LNCaP clone FGC (cell line): Measurements from ENCODE around the gene MOG.
A peak's percentile ranks its signal among the peaks of the same experiment; 100 is the strongest.

Source experiments
- DNase-seq: peaks from one replicate; pipeline ENCODE4 v3.0.0-alpha.2; 2011; ENCODE audit warnings: low read depth
- H3K4me3 ChIP-seq: 2 replicates; pipeline ENCODE4 v1.5.1; 2011; ENCODE audit warnings: mild to moderate bottlenecking, low read depth, low read length, control low read depth
- CTCF ChIP-seq: IDR thresholded peaks from 2 replicates; pipeline ENCODE4 v1.5.1; 2012; ENCODE audit warnings: mild to moderate bottlenecking; ENCODE audit not compliant: control insufficient read depth, insufficient read depth; ENCODE audit errors: extremely low read depth

Gene MOG

GRCh38 chr6:29708432-29709179 lies 51.7 kb downstream of the MOG start:
- no peak for TF ChIP-seq CTCF
- H3K4me3 ChIP-seq = no peak overlapping the region
- no peak for DNase-seq

DNA sequence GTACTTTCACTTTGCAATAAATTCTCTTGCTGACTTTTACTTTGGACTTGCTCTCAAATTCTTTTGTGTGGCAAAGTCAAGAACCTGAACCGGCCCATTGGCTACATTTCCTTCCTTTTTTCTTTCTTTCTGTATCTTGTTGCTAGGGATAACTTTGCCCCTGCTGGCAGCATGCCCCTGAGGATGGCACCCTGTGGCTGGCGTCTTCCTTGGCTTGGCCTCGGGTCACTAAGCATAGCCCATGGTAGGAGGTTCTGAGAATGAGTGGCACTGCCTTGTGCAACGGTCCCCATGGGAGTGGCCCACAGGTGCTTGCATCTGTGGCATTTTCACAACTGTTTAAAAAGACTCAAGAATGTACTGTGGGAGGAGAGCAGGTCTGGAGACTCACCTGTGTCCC lies 52.3 kb downstream of the MOG start:
- no peak for TF ChIP-seq CTCF
- no peak for DNase-seq
- H3K4me3 ChIP-seq = no peak overlapping the region

GRCh38 chr6:29710281-29710941 lies 53.5 kb downstream of the MOG start:
- no peak for DNase-seq
- no peak for TF ChIP-seq CTCF
- H3K4me3 ChIP-seq = no peak overlapping the region

DNA sequence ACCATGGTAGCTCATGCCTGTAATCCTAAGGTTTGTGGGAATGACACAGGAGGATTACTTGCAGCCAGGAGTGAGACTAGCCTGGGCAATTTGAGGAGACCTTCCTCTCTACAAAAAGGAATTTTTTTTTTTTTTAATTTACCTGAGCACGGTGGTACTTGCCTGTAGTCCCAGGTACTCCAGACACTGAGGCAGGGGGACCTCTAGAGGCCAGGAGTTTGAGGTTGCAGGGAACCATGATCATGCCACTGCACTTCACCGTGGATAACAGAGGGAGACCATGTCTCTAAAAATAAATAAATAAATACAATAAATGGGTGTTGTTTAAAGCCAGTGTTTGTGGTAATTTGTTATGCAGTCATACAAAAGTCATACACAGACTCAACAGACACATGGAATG lies 64.0 kb downstream of the MOG start:
- DNase-seq = no peak
- H3K4me3 ChIP-seq = no peak overlapping the region
- peak; percentile 8; the same call in 1 of the 2 replicates for TF ChIP-seq CTCF
